ENCODE results near the gene MAP7D2.
A peak's percentile ranks its signal among the peaks of the same experiment; 100 is the strongest.

The MAP7D2 gene

GRCh38 chrX:20046223-20046622 is 70.5 kb downstream of the MAP7D2 start:
- no peak for DNase-seq (ENCODE audit: low read depth in 2 of 3, low spot score in 1 of 3)

GRCh38 chrX:20042221-20042620 is 74.5 kb downstream of the MAP7D2 start:
- no peak for DNase-seq (ENCODE audit: low read depth in 2 of 3, low spot score in 1 of 3)

- DNase-seq (ENCODE audit: low read depth in 2 of 3, low spot score in 1 of 3), result no peak
These were observed 77.7 kb downstream of the MAP7D2 start for GRCh38 chrX:20038966-20039365.

- DNase-seq (ENCODE audit: low read depth in 2 of 3, low spot score in 1 of 3), result no peak
These were observed 79.5 kb downstream of the MAP7D2 start for GRCh38 chrX:20037186-20037585.

GRCh38 chrX:20032201-20032600 is 84.5 kb downstream of the MAP7D2 start:
- no peak for DNase-seq (ENCODE audit: low read depth in 2 of 3, low spot score in 1 of 3)

GRCh38 chrX:20029728-20030127 is 87.0 kb downstream of the MAP7D2 start:
- DNase-seq (ENCODE audit: low read depth in 2 of 3, low spot score in 1 of 3), result no peak

- DNase-seq (ENCODE audit: low read depth in 2 of 3, low spot score in 1 of 3), result no peak
These were observed 88.1 kb downstream of the MAP7D2 start for GRCh38 chrX:20028588-20028987.

GRCh38 chrX:20026278-20026677 is 90.4 kb downstream of the MAP7D2 start:
- DNase-seq (ENCODE audit: low read depth in 2 of 3, low spot score in 1 of 3), result no peak

GRCh38 chrX:20019672-20020365 is 96.9 kb downstream of the MAP7D2 start:
- no peak for DNase-seq (ENCODE audit: low read depth in 2 of 3, low spot score in 1 of 3)

- no peak for DNase-seq (ENCODE audit: low read depth in 2 of 3, low spot score in 1 of 3)
These were observed 100.1 kb downstream of the MAP7D2 start for GRCh38 chrX:20016616-20016945.

- no peak for DNase-seq (ENCODE audit: low read depth in 2 of 3, low spot score in 1 of 3)
These were observed 100.6 kb downstream of the MAP7D2 start for GRCh38 chrX:20015945-20016615.

GRCh38 chrX:20015422-20015821 is 101.3 kb downstream of the MAP7D2 start:
- DNase-seq (ENCODE audit: low read depth in 2 of 3, low spot score in 1 of 3), result no peak

- DNase-seq (ENCODE audit: low read depth in 2 of 3, low spot score in 1 of 3), result no peak
These were observed 105.1 kb downstream of the MAP7D2 start for GRCh38 chrX:20011608-20012007.

- no peak for DNase-seq (ENCODE audit: low read depth in 2 of 3, low spot score in 1 of 3)
These were observed 108.6 kb downstream of the MAP7D2 start for GRCh38 chrX:20007962-20008622.

- DNase-seq (ENCODE audit: low read depth in 2 of 3, low spot score in 1 of 3), result no peak
These were observed 110.8 kb downstream of the MAP7D2 start for GRCh38 chrX:20005883-20006282.

- DNase-seq (ENCODE audit: low read depth in 2 of 3, low spot score in 1 of 3), result no peak
These were observed 115.1 kb downstream of the MAP7D2 start for GRCh38 chrX:20001588-20001987.

- DNase-seq (ENCODE audit: low read depth in 2 of 3, low spot score in 1 of 3), result no peak
These were observed 125.4 kb downstream of the MAP7D2 start for GRCh38 chrX:19991350-19991718.

- peak; percentile 76 to 85 (median 79) for DNase-seq (ENCODE audit: low read depth in 2 of 3, low spot score in 1 of 3)
These were observed 126.0 kb downstream of the MAP7D2 start, which contains the start of gene BCLAF3 for GRCh38 chrX:19990556-19991349. BCLAF3 (minus strand) TSS chrX:19991061; CDS start chrX:19970264, 20,797 bp downstream.

- DNase-seq (ENCODE audit: low read depth in 2 of 3, low spot score in 1 of 3), result peak in 1 of 3 donors; percentile 0
These were observed 126.6 kb downstream of the MAP7D2 start for GRCh38 chrX:19990151-19990555.

- no peak for DNase-seq (ENCODE audit: low read depth in 2 of 3, low spot score in 1 of 3)
These were observed 128.9 kb downstream of the MAP7D2 start for GRCh38 chrX:19987856-19988255.

- no peak for DNase-seq (ENCODE audit: low read depth in 2 of 3, low spot score in 1 of 3)
These were observed 130.2 kb downstream of the MAP7D2 start for GRCh38 chrX:19986531-19986930.

GRCh38 chrX:19981947-19982346 is 134.8 kb downstream of the MAP7D2 start:
- DNase-seq (ENCODE audit: low read depth in 2 of 3, low spot score in 1 of 3), result no peak

Measured in stimulated activated CD4-positive, alpha-beta T cell treated with anti-CD3 and anti-CD28 coated beads, Interleukin-12 subunit alpha, Interleukin-12 subunit beta, amount 100 ng/mL, for 48 hours (primary cell).